Adrenal gland (tissue), 5 donors: ENCODE results near the gene CD300H.

Source experiments
- POLR2A ChIP-seq, 2 donors: fragments of 450-650 bp; IDR thresholded peaks; one replicate each; pipeline ENCODE4 v1.6.1; 2017; ENCODE audit warnings: antibody characterized with exemption in 2 of 2, mild to moderate bottlenecking in 2 of 2, moderate library complexity in 1 of 2
- TF ChIP-seq, protein P1 (sequence below), 6 experiments: fragments of 450-650 bp in 4 of 6; fragments of 200-600 bp in 2 of 6; sonication (generic) in 1 of 6; IDR thresholded peaks; 1 replicate in 5 of 6; 2 replicates in 1 of 6; pipeline versions ENCODE4 v1.5.1 to v1.8.0; 2016 to 2021; ENCODE audit warnings: antibody characterized with exemption in 6 of 6, mild to moderate bottlenecking in 2 of 6, moderate library complexity in 1 of 6
- donor health status: DM: no; HTN: no; CAD: no.

DNA sequence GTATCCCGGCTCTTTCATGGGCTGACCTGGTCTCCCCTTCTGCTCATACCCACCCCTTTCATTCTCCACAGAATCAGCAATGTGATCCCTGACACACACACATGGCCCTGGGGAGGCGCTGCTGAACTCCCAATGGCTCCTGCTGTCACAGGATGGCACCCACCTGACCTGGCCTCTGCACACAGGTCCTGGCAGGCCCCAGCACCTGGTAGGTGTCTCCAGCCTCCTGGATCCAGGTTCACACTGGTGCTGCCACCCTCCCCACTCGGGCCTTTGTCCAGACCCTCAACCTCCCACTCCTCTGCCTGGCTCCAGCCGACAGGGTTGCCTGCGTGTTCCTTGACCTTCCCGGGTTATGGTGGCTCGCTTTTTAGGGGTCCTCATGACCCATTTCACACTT is 20.0 kb downstream of the CD300H start:
- TF ChIP-seq, protein P1, sequence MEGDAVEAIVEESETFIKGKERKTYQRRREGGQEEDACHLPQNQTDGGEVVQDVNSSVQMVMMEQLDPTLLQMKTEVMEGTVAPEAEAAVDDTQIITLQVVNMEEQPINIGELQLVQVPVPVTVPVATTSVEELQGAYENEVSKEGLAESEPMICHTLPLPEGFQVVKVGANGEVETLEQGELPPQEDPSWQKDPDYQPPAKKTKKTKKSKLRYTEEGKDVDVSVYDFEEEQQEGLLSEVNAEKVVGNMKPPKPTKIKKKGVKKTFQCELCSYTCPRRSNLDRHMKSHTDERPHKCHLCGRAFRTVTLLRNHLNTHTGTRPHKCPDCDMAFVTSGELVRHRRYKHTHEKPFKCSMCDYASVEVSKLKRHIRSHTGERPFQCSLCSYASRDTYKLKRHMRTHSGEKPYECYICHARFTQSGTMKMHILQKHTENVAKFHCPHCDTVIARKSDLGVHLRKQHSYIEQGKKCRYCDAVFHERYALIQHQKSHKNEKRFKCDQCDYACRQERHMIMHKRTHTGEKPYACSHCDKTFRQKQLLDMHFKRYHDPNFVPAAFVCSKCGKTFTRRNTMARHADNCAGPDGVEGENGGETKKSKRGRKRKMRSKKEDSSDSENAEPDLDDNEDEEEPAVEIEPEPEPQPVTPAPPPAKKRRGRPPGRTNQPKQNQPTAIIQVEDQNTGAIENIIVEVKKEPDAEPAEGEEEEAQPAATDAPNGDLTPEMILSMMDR (IDR thresholded peaks at IDR 0.05) = no peak
- no peak for TF ChIP-seq POLR2A (IDR thresholded peaks at IDR 0.05)
